HepG2 (cell line): Measurements from ENCODE around the gene BABAM2. TPM values are rescaled to one million over a fixed set of nuclear protein-coding genes. Genes with fewer than 3 reads are reported as not detected.
A peak's percentile ranks its signal among the peaks of the same experiment; 100 is the strongest.

ENCODE experiments used
- ATAC-seq: fragments of 200-7000 bp; cut with Tn5 transposase; 3 replicates; pipeline ENCODE4 v1.9.1; 2020; ENCODE audit warnings: mild to moderate bottlenecking, moderate library complexity
- BruUV-seq: library from RNA; stranded (reverse); fragments of 400-500 nt; replicated peaks from 2 replicates; lab custom pipeline; 2021; lab: Mats Ljungman, UMichigan
- CTCF ChIA-PET: fragments of 300-600 bp; formaldehyde crosslinking; extraction: SDS; loops from one replicate; lab custom pipeline; 2021; ENCODE audit warnings: low total read pairs, inconsistent platforms, low intra/inter-chr PET ratio; lab: Yijun Ruan, JAX
- POLR2A ChIA-PET: fragments of 350-600 bp; sonication (Branson Sonifier 250); formaldehyde crosslinking; loops from one replicate; lab custom pipeline; 2020; ENCODE audit warnings: antibody characterized with exemption, inconsistent platforms; lab: Yijun Ruan, JAX
- DNase-seq: peaks from one replicate; pipeline ENCODE4 v3.0.0-alpha.2; 2015; ENCODE audit warnings: low spot score
- FAIRE-seq: peaks from 3 replicates; lab custom pipeline; 2011; peaks lifted over from hg19 to GRCh38; lab: Jason Lieb, UNC
- H2AFZ ChIP-seq: one replicate; pipeline ENCODE4 v1.6.1; 2011; ENCODE audit warnings: low read length, inconsistent platforms
- H3K27ac ChIP-seq: fragments of 300-600 bp; 3 replicates; pipeline ENCODE4 v1.8.0; 2011; ENCODE audit warnings: mixed run types, mild to moderate bottlenecking, mixed read lengths, low read length, inconsistent platforms; ENCODE audit not compliant: insufficient read depth; ENCODE audit errors: extremely low read length
- H3K27me3 ChIP-seq, 2 experiments: fragments of 200-600 bp in 1 of 2; 2 replicates in 1 of 2; 3 replicates in 1 of 2; pipeline versions ENCODE4 v1.6.0 to v1.8.0; 2011; ENCODE audit warnings: low read length in 2 of 2, mild to moderate bottlenecking in 2 of 2, moderate library complexity in 2 of 2, inconsistent platforms in 1 of 2; ENCODE audit not compliant: insufficient read depth in 2 of 2, control insufficient read depth in 1 of 2
- H3K36me3 ChIP-seq, 2 experiments: fragments of 200-600 bp in 1 of 2; replicated peaks in 1 of 2; 2 replicates in 1 of 2; 3 replicates in 1 of 2; pipeline versions ENCODE4 v1.5.1 to v1.8.0; 2011; ENCODE audit warnings: low read length in 2 of 2, inconsistent platforms in 1 of 2; ENCODE audit not compliant: insufficient read depth in 2 of 2, control insufficient read depth in 1 of 2
- H3K4me1 ChIP-seq: 2 replicates; pipeline ENCODE4 v1.5.1; 2012; ENCODE audit warnings: low read length, inconsistent platforms; ENCODE audit not compliant: insufficient read depth
- H3K4me2 ChIP-seq: 2 replicates; pipeline ENCODE4 v1.6.0; 2011; ENCODE audit warnings: low read depth, low read length, inconsistent platforms
- H3K4me3 ChIP-seq, 3 experiments: fragments of 200-600 bp in 1 of 3; sonication (generic), shearing (Covaris generic) in 1 of 3; replicated peaks in 1 of 3; 2 replicates each; pipeline ENCODE4 v1.5.1; 2011 to 2016; ENCODE audit warnings: low read length in 3 of 3, inconsistent platforms in 2 of 3, low read depth in 2 of 3, mild to moderate bottlenecking in 2 of 3, control low read depth in 1 of 3, mixed read lengths in 1 of 3; ENCODE audit not compliant: insufficient read depth in 1 of 3
- H3K79me2 ChIP-seq: one replicate; pipeline ENCODE4 v1.6.1; 2011; ENCODE audit warnings: low read length, inconsistent platforms; ENCODE audit not compliant: insufficient read depth
- H3K9ac ChIP-seq: 2 replicates; pipeline ENCODE4 v1.6.0; 2011; ENCODE audit warnings: mild to moderate bottlenecking, low read depth, low read length, inconsistent platforms; ENCODE audit not compliant: insufficient read depth
- H3K9me3 ChIP-seq: 2 replicates; pipeline ENCODE4 v1.5.1; 2012; ENCODE audit warnings: mild to moderate bottlenecking, low read length
- H4K20me1 ChIP-seq: 2 replicates; pipeline ENCODE4 v1.6.0; 2011; ENCODE audit warnings: inconsistent platforms, mild to moderate bottlenecking, low read length, moderate library complexity; ENCODE audit not compliant: insufficient read depth
- CC2D1A ChIP-seq: sonication (generic); formaldehyde crosslinking; IDR thresholded peaks from 2 replicates; pipeline ENCODE4 v1.8.1; 2023; ENCODE audit warnings: mild to moderate bottlenecking, missing genetic modification reagents
- CTCF ChIP-seq: sonication (generic); formaldehyde crosslinking; IDR thresholded peaks from 2 replicates; pipeline ENCODE4 v1.5.0; 2020; ENCODE audit warnings: mild to moderate bottlenecking, missing genetic modification reagents, moderate library complexity
- KDM5B ChIP-seq: sonication (generic); formaldehyde crosslinking; IDR thresholded peaks from 2 replicates; pipeline ENCODE4 v1.4.0; 2020; ENCODE audit warnings: missing genetic modification reagents, mild to moderate bottlenecking, borderline replicate concordance
- KLF16 ChIP-seq, 2 experiments: sonication (generic) in 1 of 2; formaldehyde crosslinking in 1 of 2; IDR thresholded peaks; 2 replicates each; pipeline versions ENCODE4 v1.6.1 to v1.8.0; 2016 to 2023; ENCODE audit warnings: missing genetic modification reagents in 2 of 2, missing compliant biosample characterization in 1 of 2
- MAFK ChIP-seq, 2 experiments: IDR thresholded peaks in 1 of 2; conservative IDR thresholded peaks in 1 of 2; 2 replicates each; pipeline ENCODE4 v1.6.1; 2011; ENCODE audit warnings: improper control_type of control experiment in 2 of 2, low read length in 2 of 2
- RCOR2 ChIP-seq: IDR thresholded peaks from 2 replicates; pipeline ENCODE4 v1.6.1; 2016; ENCODE audit warnings: missing biosample characterization, missing genetic modification reagents
- RORA ChIP-seq: sonication (generic); formaldehyde crosslinking; IDR thresholded peaks from 2 replicates; pipeline ENCODE4 v1.5.0; 2020; ENCODE audit warnings: mild to moderate bottlenecking, missing genetic modification reagents, moderate library complexity
- TBX3 ChIP-seq: fragments of 450-650 bp; IDR thresholded peaks from 2 replicates; pipeline ENCODE4 v1.6.1; 2017; ENCODE audit warnings: antibody characterized with exemption, mild to moderate bottlenecking, inconsistent platforms, borderline replicate concordance
- WGBS: methylation state at CpG from one replicate; pipeline ENCODE4 v1.1.6; 2017; ENCODE audit warnings: low lambda C conversion rate; 5-methylcytosine and 5-hydroxymethylcytosine counted together
- in situ Hi-C: cut with HindIII; loops from 2 replicates; pipeline ENCODE4 v1.10.0; 2017; ENCODE audit warnings: low pct_unique_long_range_greater_than_20kb; ENCODE audit not compliant: extremely low pct_ligation_motif_present
- intact Hi-C: fragments of 100-400 bp; cut with micrococcal nuclease; formaldehyde crosslinking; loops from one replicate; pipeline ENCODE4 v1.10.0; 2022; ENCODE audit not compliant: unreplicated experiment
- polyA plus RNA-seq, 8 experiments: library from polyadenylated mRNA; depleted of rRNA in 3 of 8; stranded (reverse) in 7 of 8; unstranded in 1 of 8; fragments of >200 nt; fragmentation: Illumina TruSeq in 4 of 8; extraction: Trizol in 4 of 8; gene quantifications; 2 replicates each; pipeline versions ENCODE4 v1.2.1 to v1.2.3, GENCODE V29; 2011 to 2016; ENCODE audit warnings: low read depth in 4 of 8, missing spikeins in 1 of 8, mixed read lengths in 1 of 8; ENCODE audit not compliant: insufficient read depth in 1 of 8
- total RNA-seq, 5 experiments: library from RNA; depleted of rRNA; stranded (reverse); fragments of >200 nt; fragmentation: Illumina TruSeq; extraction: Trizol; gene quantifications; 2 replicates each; pipeline ENCODE4 v1.2.3, GENCODE V29; 2016; ENCODE audit warnings: low read depth in 1 of 5

BABAM2 gene
- total and polyA plus RNA-seq, 2 of the 13 experiments (the other 11 are each of a cell fraction or from before 2014, with no cell fraction given) = 24.9 to 28.0 TPM

DNA sequence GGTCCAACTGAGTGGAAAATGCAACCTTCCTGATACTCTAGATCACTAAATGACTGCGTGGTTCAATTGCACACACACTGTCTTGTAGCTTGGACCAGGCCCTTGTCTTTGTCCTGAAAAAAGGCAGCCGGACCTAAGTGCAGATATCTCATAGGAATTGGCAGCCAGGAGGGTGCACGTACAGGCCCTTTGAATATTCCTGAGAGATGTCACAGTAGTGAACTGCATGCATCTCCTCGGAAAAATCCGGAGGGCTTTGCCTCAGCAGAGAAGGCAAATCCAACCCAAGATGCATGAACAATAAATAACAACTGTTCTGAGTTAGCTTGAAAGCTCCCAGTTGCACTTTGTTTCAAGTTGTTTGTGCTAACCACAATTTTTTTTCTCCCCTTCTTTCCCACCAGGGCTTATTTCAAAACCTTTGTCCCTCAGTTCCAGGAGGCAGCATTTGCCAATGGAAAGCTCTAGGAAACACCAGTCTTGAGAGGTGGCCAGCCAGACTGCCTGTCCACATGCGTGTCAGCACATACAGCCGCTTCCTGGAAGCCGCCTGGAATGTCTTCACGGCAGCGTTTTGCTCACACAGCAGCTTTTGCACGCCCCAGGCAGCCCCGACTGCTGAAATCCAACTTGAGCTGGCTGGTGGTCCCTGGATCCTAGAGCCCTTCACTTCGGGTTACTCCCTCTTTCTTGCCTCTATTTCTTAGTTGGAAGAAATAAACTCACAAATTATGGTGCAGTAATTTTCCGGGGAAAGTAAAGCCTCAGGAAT is 447.7 kb downstream of the BABAM2 start:
- no peak overlapping the region for H3K27ac ChIP-seq
- CTCF ChIA-PET = no interaction called here
- no peak overlapping the region for H3K4me2 ChIP-seq

GRCh38 chr2:28338831-28339321 is 448.3 kb downstream of the BABAM2 start:
- 93% methylated on average over 7 of the region's 7 CpGs for WGBS
- Histone ChIP-seq H3K27me3 (no peaks in the 10 kb centered on the region), H3K79me2 (no peaks in the 10 kb centered on the region), H3K9me3 (no peaks in the 10 kb centered on the region), H3K36me3 (no peaks in the 10 kb centered on the region), H3K4me3 (no peak overlapping the region), H4K20me1 (no peaks in the 10 kb centered on the region), H3K4me1 (peaks cover 31% of the 10 kb centered on the region), H3K9ac (no peak overlapping the region), H3K4me2 (no peak overlapping the region), H3K27ac (no peak overlapping the region), H2AFZ (no peak overlapping the region)
- in situ Hi-C loops = no loop called here
- intact Hi-C loops = no loop called here
- no peak for ATAC-seq
- ChIA-PET POLR2A (no interaction called here), CTCF (no interaction called here)
- no TSS peak for BruUV-seq
- DNase-seq = no peak
- no peak for FAIRE-seq
- no peak for TF ChIP-seq RORA (CRISPR knock-in tag)
- no peak for TF ChIP-seq KDM5B (CRISPR knock-in tag)
- no peak for TF ChIP-seq CTCF
- no peak for TF ChIP-seq KLF16 (CRISPR knock-in tag; IDR thresholded peaks at IDR 0.05)
- no peak for TF ChIP-seq TBX3
- no peak for TF ChIP-seq CC2D1A (CRISPR knock-in tag)

More for the DNA sequence above, 447.7 kb downstream of the BABAM2 start:
- POLR2A ChIA-PET = no interaction called here
- Histone ChIP-seq H3K9me3 (no peaks in the 10 kb centered on the region), H3K4me1 (peaks cover 24% of the 10 kb centered on the region), H3K4me3 (no peak overlapping the region), H4K20me1 (no peaks in the 10 kb centered on the region), H2AFZ (no peak overlapping the region), H3K79me2 (no peaks in the 10 kb centered on the region), H3K36me3 (no peaks in the 10 kb centered on the region), H3K9ac (no peak overlapping the region), H3K27me3 (no peaks in the 10 kb centered on the region)
- intact Hi-C loops = no loop called here
- FAIRE-seq (no peak), DNase-seq (no peak), ATAC-seq (no peak)
- no TSS peak for BruUV-seq
- WGBS = 87% methylated on average over 14 of the region's 14 CpGs
- in situ Hi-C loops = no loop called here
- no peak for TF ChIP-seq RCOR2 (CRISPR knock-in tag)
- 0 out of 4 replicates have a peak, but pooled peaks of 1 of the 2 experiments have one; percentile 4 for TF ChIP-seq MAFK (conservative IDR thresholded peaks at IDR 0.05 in 1 of 2, IDR thresholded peaks at IDR 0.05 in 1 of 2; ENCODE audit: low read length in 2 of 2)
